Measurements from ENCODE around the gene LMAN2. TPM values are rescaled to one million over a fixed set of nuclear protein-coding genes. Genes with fewer than 3 reads are reported as not detected.
"Not testable (repeated sequence)": the region's sequence is repeated elsewhere in the genome, so short reads cannot be mapped to it uniquely, and the experiment has no call there.

LMAN2 gene
- total RNA-seq, 1 donor: 115 TPM

DNA sequence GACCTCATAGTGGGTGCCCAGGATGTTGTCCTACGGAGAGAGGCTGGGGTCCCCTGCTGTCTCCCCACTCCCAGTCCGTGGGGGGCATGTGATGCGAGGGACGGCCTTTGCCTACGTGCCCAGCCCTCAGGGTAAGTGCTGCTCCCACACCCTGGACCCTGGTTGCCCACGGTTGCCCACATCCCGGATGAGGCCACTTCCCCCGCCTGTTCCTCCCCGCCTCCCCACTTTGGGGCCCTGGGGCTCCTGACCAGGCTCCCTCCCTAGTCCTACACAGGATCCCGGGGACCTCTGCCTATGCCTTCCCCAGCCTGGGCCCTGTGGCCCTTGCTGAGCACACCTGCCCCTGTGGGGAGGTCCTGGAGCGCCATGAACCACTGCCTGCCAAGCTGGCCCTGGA, 34.3 kb upstream of the LMAN2 start:
- H3K4me1 ChIP-seq (ENCODE audit: insufficient read depth, low read length): peaks cover 38% of the 10 kb centered on the region

DNA sequence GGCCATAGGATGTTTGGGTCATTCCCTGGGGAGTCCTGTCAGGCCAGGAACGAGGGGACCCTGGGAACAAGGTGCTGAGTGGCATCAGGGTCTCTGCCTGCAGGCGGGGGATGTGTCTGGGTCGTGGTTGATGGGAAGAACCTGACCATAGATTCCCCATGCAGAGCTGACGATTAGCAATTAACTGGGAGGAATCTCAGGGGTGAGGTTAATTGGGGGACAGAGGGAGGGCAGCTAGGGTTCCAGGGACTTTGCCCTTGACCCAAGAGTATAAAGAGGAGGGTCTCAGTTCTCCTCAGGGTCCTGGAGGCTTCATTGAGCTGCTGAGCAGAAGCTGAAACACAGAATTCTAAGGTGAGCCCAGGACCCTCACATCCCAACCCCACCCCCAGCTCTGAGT, 32.7 kb upstream of the LMAN2 start, which contains the start of gene SLC34A1:
SLC34A1 (plus strand) TSS at position 301 of the 400 bp plus-strand sequence. CDS start 1,308 bp downstream, outside the sequence.
- Histone ChIP-seq H3K9me3 (ENCODE audit: low read depth, low read length) (no peaks in the 10 kb centered on the region), H3K4me1 (ENCODE audit: insufficient read depth, low read length) (peaks cover 22% of the 10 kb centered on the region)

More for the DNA sequence above, 34.3 kb upstream of the LMAN2 start:
- Histone ChIP-seq H3K9me3 (ENCODE audit: low read depth, low read length) (no peaks in the 10 kb centered on the region), H3K27me3 (ENCODE audit: insufficient read depth, low read length) (no peaks in the 10 kb centered on the region), H3K4me3 (ENCODE audit: low read length) (no peak overlapping the region)

DNA sequence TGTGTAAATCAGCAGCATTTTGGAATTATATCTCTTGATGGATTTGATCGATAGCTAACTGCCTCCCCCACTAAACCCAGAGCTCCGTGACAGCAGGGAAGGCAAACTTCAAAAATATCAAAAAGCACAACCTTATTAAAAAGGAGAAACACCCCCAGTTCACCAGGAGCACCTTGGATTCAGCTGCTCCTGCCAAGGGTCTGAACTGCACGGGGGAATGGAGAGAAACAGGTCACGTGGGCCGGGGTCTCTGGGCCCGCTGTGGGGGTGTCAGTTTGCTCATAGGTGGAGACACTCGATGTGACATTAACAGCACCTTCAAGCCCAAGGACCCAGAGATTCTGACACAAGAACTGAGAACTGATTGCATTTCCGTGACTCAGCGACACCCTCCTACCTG, 31.7 kb upstream of the LMAN2 start:
- Histone ChIP-seq H3K4me1 (ENCODE audit: insufficient read depth, low read length) (peaks cover 12% of the 10 kb centered on the region), H3K27me3 (ENCODE audit: insufficient read depth, low read length) (no peaks in the 10 kb centered on the region), H3K4me3 (ENCODE audit: low read length) (no peak overlapping the region), H3K9me3 (ENCODE audit: low read depth, low read length) (no peaks in the 10 kb centered on the region)

More for the DNA sequence above, 32.7 kb upstream of the LMAN2 start, which contains the start of gene SLC34A1:
- H3K27me3 ChIP-seq (ENCODE audit: insufficient read depth, low read length): no peaks in the 10 kb centered on the region
- no peak within 1 kb of the TSS for H3K4me3 ChIP-seq (ENCODE audit: low read length)

DNA sequence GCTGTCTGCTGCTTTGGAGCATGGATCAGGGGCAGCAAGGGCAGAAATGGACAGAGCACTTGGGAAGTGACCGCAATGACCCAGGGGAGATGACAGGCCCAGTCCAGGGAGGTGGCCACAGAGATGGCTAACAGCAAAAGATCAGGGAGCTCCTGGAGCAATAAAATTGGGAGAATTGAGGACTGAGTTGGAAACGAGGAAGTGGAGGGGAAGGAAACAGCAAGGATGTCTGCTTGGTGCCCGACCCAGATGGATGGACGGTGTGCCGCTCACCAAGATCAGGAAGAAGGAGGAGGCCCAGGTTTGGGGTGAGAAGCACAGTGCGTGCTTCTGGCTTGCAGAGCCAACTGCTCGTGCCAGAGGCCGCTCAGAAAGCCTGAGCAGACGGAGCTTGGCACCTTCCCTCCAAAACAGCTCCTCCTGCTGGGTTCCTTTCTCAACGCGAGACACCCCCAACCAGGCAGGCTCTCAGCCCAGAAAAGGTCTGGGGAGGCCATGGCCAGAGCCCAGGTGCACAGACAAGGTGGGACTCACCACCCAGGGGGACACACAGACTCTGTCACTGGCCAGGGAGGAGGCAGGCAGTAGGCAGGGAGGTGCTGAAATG, 31.1 kb upstream of the LMAN2 start:
- no peak overlapping the region for H3K4me3 ChIP-seq (ENCODE audit: low read length)
- H3K9me3 ChIP-seq (ENCODE audit: low read depth, low read length): no peaks in the 10 kb centered on the region
- H3K4me1 ChIP-seq (ENCODE audit: insufficient read depth, low read length): peaks cover 9% of the 10 kb centered on the region
- no peaks in the 10 kb centered on the region for H3K27me3 ChIP-seq (ENCODE audit: insufficient read depth, low read length)

DNA sequence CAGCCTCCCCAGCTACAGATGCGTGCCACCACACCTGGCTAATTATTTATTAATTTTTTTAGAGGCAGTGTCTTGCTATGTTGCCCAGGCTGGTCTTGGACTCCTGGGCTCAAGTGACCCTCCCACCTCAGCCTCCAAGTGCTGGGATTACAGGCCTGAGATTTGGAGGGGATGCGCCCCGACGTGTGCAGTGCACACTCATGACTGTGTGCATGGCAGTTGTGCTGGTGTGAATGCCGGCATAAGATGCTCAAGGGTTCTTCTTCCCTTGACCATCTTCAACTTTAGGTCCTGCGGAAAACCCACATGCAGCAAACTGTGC, 29.3 kb upstream of the LMAN2 start:
- Histone ChIP-seq H3K4me1 (ENCODE audit: insufficient read depth, low read length) (peaks cover 8% of the 10 kb centered on the region), H3K9me3 (ENCODE audit: low read depth, low read length) (no peaks in the 10 kb centered on the region), H3K4me3 (ENCODE audit: low read length) (no peak overlapping the region), H3K27me3 (ENCODE audit: insufficient read depth, low read length) (no peaks in the 10 kb centered on the region)

DNA sequence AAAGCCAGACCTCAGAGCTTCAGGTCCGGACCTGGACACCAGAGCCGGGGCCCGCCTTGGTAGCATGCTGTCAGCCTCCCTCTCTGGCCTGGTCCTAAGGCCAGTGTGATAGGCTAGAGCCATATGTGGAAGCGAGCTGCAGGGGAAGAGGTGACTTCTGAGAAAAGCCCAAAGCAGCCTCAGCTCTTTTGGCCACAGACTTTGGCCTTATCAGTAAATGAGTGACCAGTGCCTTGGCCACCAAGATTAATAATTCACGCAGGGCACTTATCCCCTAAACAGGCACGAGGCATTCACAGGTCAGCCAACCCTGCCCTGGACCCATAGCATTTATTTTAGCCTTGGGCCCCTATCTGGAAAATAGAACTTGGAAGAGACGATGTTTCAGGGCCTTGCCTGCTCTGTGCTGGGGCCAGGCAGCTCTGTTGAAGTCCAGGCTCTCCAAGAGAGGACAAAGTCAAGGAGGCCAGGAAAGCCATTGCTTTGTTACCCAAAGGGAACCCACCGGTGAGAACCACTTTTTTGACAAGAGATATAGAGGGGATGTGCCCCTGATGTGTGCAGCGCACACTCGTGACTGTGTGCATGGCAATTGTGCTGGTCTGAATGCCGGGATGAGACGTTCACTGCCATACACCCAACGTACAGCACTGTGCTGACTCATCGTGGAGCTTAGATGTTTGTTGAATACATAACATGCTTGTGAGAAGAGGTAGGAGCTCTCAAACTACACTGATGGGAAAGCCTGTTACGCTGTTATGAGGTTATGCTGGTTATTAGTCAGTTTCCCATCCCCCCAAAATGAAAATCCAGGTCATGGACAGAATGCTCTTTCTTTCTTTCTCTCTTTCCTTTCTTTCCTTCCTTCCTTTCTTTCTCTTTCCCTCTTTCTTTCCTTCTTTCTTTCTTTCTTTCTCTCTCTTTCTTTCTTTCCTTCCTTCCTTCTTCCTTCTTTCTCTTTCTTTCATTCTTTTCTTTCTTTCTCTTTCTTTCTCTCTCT, 27.7 kb upstream of the LMAN2 start:
- Histone ChIP-seq H3K27me3 (ENCODE audit: insufficient read depth, low read length) (no peaks in the 10 kb centered on the region), H3K9me3 (ENCODE audit: low read depth, low read length) (no peaks in the 10 kb centered on the region), H3K4me3 (ENCODE audit: low read length) (no peak overlapping the region), H3K4me1 (ENCODE audit: insufficient read depth, low read length) (no peaks in the 10 kb centered on the region)

DNA sequence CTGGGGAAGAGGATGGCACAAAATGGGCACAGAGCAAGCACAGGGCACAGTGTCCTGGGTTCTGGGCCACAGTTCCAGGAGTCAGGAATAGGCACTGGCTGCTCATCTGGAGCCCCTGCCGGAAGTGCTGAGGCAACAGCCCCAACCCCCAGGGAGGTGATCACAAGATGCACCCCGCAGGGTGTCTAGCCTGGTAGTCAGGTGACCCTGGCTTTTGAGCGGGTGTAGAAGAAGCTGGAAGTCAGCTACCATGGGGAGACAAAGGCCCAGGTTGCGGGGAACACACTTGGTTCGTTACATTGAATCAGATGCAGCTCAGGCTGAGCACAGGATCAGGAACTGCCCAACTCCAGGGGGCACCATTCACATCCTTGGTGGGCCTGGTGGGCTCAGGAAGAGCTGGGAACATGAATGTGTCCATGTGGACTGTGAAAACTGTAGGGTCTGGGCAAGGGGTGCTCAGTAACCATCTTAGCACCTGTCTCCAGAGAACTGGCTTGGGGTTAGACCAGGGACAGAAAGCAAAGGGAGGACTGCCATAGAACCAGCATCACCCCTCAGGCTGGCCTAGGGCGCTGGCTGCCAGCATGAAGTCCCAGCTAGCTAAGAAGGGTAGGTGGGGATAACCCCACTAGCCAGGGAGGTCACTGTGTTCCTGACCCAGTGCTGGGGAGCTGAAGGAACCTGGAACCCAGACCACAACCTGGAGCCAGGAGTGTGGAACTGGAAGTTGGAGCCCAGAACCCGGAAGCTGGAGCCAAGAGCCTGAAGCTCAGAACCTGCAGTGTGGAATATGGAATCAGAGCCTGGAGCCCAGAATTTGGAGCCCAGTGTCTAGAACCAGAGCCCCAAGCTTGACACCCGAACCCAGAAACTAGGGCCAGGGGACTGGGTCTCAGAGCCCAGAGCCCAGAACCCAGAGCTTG, 26.6 kb upstream of the LMAN2 start:
- Histone ChIP-seq H3K4me1 (ENCODE audit: insufficient read depth, low read length) (peaks cover 10% of the 10 kb centered on the region), H3K27me3 (ENCODE audit: insufficient read depth, low read length) (no peaks in the 10 kb centered on the region), H3K9me3 (ENCODE audit: low read depth, low read length) (no peaks in the 10 kb centered on the region), H3K4me3 (ENCODE audit: low read length) (no peak overlapping the region)

DNA sequence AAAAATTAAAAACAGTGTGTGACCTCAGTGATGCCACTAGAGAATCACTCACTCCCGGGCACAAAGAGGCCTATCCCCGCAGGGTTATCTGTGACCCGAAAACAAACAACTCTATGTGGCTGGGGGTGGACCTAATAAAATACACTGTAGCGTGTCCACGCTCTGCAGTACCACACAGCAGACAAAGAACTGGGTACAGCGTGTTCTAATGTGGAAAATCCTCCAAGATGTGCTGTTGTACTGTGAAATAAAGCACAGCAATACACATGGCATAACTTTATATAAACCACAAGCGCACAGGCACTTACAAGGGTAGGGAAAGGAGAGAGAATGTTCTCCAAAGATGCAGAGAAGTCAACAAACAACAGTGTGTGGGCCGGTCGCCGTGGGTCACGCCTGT, 24.6 kb upstream of the LMAN2 start:
- Histone ChIP-seq H3K4me3 (ENCODE audit: low read length) (no peak overlapping the region), H3K9me3 (ENCODE audit: low read depth, low read length) (no peaks in the 10 kb centered on the region), H3K27me3 (ENCODE audit: insufficient read depth, low read length) (no peaks in the 10 kb centered on the region), H3K4me1 (ENCODE audit: insufficient read depth, low read length) (peaks cover 30% of the 10 kb centered on the region)

DNA sequence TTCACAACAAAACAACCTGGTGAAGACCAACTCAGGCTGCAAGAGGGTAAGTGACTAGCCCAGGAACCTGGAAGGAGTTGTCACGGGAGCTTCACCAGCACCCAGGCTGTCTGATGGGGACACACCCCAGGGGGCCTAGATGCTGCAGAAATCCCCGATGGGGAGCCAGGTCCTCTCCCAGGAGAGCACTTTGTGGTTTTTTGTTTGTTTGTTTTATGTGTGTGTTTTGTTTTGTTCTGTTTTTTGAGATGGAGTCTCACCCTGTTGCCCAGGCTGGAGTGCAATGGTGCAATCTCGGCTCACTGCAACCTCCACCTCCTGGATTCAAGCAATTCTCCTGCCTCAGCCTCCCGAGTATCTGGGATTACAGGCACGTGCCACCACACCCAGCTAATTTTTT, 24.0 kb upstream of the LMAN2 start:
- H3K9me3 ChIP-seq (ENCODE audit: low read depth, low read length); H3K4me3 ChIP-seq (ENCODE audit: low read length); H3K27me3 ChIP-seq (ENCODE audit: insufficient read depth, low read length): not testable (repeated sequence)
- H3K4me1 ChIP-seq (ENCODE audit: insufficient read depth, low read length): peaks cover 31% of the 10 kb centered on the region

DNA sequence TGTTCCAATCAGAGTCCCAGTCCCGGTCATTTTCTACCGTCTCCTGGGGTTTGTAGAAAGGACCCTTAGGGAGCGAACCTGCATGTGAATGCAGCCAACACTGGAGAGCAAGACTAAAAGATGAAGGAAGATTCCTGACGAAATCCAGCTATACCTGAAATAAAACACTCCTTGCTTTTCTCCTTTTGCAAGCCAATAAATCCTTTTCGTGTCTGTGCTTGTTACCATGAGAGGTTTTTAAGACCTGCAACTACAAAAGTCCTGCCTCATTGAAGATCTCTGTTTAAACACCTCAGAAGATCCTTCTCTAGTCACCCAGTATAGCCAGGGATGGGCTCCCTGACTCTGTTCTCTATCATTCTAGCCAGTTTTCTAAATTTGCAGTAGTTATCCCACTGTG, 22.7 kb upstream of the LMAN2 start:
- peaks cover 44% of the 10 kb centered on the region for H3K4me1 ChIP-seq (ENCODE audit: insufficient read depth, low read length)
- no peak overlapping the region for H3K4me3 ChIP-seq (ENCODE audit: low read length)
- H3K9me3 ChIP-seq (ENCODE audit: low read depth, low read length): no peaks in the 10 kb centered on the region
- no peaks in the 10 kb centered on the region for H3K27me3 ChIP-seq (ENCODE audit: insufficient read depth, low read length)

DNA sequence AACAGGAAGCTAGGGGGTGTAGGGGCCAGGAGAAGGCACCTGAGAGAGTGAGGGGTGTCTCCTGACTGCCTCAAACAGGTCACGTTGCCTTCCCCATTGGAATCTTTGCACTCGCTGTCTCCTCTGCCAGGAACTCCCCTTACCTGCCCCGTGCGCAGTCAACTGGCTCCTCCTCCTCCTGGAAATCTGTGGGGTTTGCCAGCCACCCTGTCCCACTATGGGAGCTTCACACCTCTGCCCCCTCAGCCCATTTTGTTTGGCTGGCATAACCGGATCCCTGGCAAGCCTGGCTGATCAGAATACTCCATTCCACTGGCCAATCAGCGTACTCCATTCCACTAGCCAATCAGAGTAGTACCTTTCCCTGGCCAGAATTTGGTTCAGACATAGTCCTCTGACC, 22.3 kb upstream of the LMAN2 start:
- Histone ChIP-seq H3K4me1 (ENCODE audit: insufficient read depth, low read length) (peaks cover 46% of the 10 kb centered on the region), H3K9me3 (ENCODE audit: low read depth, low read length) (no peaks in the 10 kb centered on the region), H3K4me3 (ENCODE audit: low read length) (no peak overlapping the region), H3K27me3 (ENCODE audit: insufficient read depth, low read length) (no peaks in the 10 kb centered on the region)

DNA sequence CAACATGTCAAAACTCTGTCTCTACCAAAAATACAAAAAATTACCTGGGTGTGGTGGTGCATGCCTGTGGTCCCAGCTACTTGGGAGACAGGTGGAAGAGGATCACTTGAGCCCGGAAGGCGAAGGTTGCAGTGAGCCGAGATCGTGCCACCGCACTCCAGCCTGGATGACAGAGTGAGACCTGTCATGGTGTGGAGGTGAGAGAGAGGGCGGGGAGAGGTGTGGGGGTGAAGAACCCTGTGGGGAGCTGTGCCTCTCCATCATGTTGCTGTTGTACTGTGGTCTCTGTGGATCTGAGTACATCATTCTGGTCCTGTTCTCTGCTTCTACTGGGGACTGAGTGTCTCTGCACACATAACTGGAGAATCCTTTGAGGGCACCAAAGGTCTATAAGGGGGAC, 21.4 kb upstream of the LMAN2 start:
- H3K4me1 ChIP-seq (ENCODE audit: insufficient read depth, low read length): peaks cover 46% of the 10 kb centered on the region
- H3K27me3 ChIP-seq (ENCODE audit: insufficient read depth, low read length): no peaks in the 10 kb centered on the region
- no peaks in the 10 kb centered on the region for H3K9me3 ChIP-seq (ENCODE audit: low read depth, low read length)
- H3K4me3 ChIP-seq (ENCODE audit: low read length): no peak overlapping the region

DNA sequence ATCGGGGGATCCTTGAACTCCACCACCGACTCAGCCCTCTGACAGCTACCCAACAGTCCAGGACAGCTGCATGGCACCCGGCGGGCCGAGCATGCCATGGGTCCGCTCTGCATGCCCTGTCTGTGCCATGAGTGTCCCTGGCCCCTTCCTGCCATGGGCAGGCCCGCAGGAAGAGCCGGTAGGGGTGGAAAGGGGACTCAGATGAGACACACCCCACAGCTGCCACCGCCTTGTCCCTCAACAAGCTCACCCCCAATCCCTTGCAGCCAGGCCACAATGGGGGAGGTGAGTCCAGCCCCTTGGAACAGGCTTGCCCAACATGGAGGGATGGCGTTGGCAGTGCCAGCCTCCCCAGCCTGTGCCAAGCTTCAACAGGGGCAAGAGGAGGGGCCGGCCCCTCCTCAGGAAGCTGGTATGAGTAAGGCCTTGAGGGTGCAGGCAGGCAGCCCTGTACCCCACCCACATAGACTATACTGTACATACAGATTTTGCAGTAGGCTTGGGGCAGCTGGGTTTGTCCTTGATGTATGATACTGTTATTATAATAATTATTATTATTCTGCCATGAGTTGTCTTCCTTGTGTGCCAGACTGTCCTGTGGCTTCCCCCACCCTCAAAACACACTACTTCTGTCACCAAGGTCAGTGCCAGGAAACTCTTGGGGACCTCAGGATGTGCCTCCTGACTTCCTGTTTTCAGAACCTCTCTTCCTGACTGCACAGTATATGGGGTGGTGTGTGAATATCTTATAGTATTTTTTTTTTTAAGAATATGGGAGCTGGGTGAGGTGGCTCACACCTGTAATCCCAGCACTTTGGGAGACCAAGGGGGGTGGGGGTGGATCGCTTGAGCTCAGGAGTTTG, 20.8 kb upstream of the LMAN2 start:
- Histone ChIP-seq H3K27me3 (ENCODE audit: insufficient read depth, low read length) (no peaks in the 10 kb centered on the region), H3K4me1 (ENCODE audit: insufficient read depth, low read length) (peaks cover 46% of the 10 kb centered on the region), H3K9me3 (ENCODE audit: low read depth, low read length) (no peaks in the 10 kb centered on the region), H3K4me3 (ENCODE audit: low read length) (no peak overlapping the region)

Data from mononuclear cell (primary cell).